Measurements from ENCODE around the gene RASL11B. TPM values are rescaled to one million over a fixed set of nuclear protein-coding genes. Genes with fewer than 3 reads are reported as not detected.

RASL11B gene
- total and polyA plus RNA-seq, 9 of the 15 experiments (the other 6 are each of a cell fraction or from before 2014, with no cell fraction given), result 0.24 to 1.5 (median 0.53) TPM

DNA sequence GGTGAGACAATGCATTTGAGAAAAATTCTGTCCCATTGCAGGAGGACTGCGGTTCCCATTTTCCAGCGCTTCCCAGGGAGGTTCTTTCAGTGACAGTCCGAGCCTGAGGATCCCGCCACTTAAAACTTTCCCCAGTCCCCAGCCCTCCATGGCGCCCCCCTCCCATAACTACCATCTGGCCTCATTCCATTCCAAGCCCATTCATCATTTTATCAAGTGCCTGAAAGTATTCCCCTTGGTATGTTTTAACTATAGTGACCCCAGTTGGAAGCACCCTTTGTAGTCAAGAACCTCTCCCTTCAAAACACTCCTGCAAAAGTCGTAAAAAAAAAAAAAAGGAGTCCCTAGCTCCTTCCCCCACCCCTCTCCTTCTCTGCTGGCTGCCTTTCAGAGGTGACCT is 1.2 kb downstream of the RASL11B start:
- H3K4me1 ChIP-seq (replicated peaks in 1 of 2; ENCODE audit: control insufficient read depth in 2 of 2, insufficient read depth in 2 of 2, low read length in 2 of 2), result peaks cover 6 to 16% of the 10 kb centered on the region in 2 experiments; a peak in 4 of 5 replicates
- DNase-seq (ENCODE audit: extremely low read depth in 1 of 4, low spot score in 3 of 4) (no peak), FAIRE-seq (no peak), ATAC-seq (no peak)
- no peaks in the 10 kb centered on the region for H3K9me1 ChIP-seq (ENCODE audit: control insufficient read depth, insufficient read depth, low read length)
- peaks cover 4 to 6% of the 10 kb centered on the region in 2 experiments; a peak in 4 of 5 replicates for H3K27me3 ChIP-seq (ENCODE audit: control insufficient read depth in 2 of 2, insufficient read depth in 2 of 2, low read length in 2 of 2)
- H3K4me2 ChIP-seq (ENCODE audit: insufficient read depth, low read length), result peak overlapping the region; percentile 74; the same call in 1 of the 2 replicates
- intact Hi-C loops (cut with micrococcal nuclease), result loop anchor here (5.0 kb wide), 1 partner anchor 151 kb away; no protein-coding TSS in a partner anchor
- H3K79me2 ChIP-seq (ENCODE audit: control insufficient read depth, insufficient read depth, low read length), result no peaks in the 10 kb centered on the region
- H3K27ac ChIP-seq (ENCODE audit: extremely low read depth, low read depth, low read length), result no peak overlapping the region
- POLR2A ChIA-PET, result no interaction called here
- H3K9ac ChIP-seq (ENCODE audit: insufficient read depth in 1 of 2, low read depth in 2 of 2, low read length in 2 of 2), result no peak overlapping the region
- CTCF ChIA-PET (ENCODE audit: low intra/inter-chr PET ratio), result no interaction called here
- H2AFZ ChIP-seq (ENCODE audit: low read depth, low read length), result no peak overlapping the region
- TF ChIP-seq NFIX (CRISPR knock-in tag; IDR thresholded peaks at IDR 0.05; ENCODE audit: low read depth) (no peak), FOXK1 (CRISPR knock-in tag; IDR thresholded peaks at IDR 0.05; ENCODE audit: borderline replicate concordance) (no peak), ZNF384 (IDR thresholded peaks at IDR 0.05; ENCODE audit: low read depth, low read length) (0 out of 2 replicates have a peak, but pooled peaks have one; percentile 12)
- WGBS (ENCODE audit: insufficient coverage, low coverage, missing lambda C conversion rate), result 86% methylated on average over 3 of the region's 6 CpGs
- H3K4me3 ChIP-seq, result no peak overlapping the region
- BruUV-seq (replicated peaks), result TSS peak; percentile 53
- H3K36me3 ChIP-seq (ENCODE audit: control insufficient read depth, insufficient read depth, low read length), result no peaks in the 10 kb centered on the region; the same call in 2 of the 3 replicates
- no peaks in the 10 kb centered on the region for H3K9me3 ChIP-seq (replicated peaks; ENCODE audit: control insufficient read depth, insufficient read depth, low read depth, low read length)
- H4K20me1 ChIP-seq (replicated peaks; ENCODE audit: control insufficient read depth, insufficient read depth, low read length), result no peaks in the 10 kb centered on the region
- in situ Hi-C loops (cut with MboI), result no loop called here

DNA sequence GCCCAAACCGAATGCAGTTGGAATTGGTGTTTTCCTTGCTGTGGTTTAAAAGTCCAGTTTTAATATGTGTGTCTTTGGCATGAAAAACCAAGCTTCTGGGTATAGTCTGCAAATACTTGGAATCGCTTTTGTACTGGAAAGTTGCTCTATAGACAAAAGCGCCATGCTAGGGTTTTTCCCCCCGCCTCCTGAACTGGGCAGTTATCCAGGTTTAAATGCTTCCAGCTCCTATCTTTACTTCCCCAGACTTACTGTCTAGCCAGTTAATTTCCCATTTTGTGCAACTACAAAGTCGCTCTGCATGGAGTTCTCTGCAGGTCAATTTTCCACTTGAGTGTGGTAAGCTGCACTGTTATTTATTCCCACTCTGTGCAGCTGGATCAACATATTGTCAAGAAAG is 2.7 kb downstream of the RASL11B start:
- no peak overlapping the region for H3K4me2 ChIP-seq (ENCODE audit: insufficient read depth, low read length)
- H3K4me1 ChIP-seq (replicated peaks in 1 of 2; ENCODE audit: control insufficient read depth in 2 of 2, insufficient read depth in 2 of 2, low read length in 2 of 2), result peaks cover 6 to 23% of the 10 kb centered on the region in 2 experiments; a peak in 4 of 5 replicates
- no peaks in the 10 kb centered on the region for H3K9me3 ChIP-seq (replicated peaks; ENCODE audit: control insufficient read depth, insufficient read depth, low read depth, low read length)
- H3K27ac ChIP-seq (ENCODE audit: extremely low read depth, low read depth, low read length), result no peak overlapping the region
- BruUV-seq (replicated peaks), result no TSS peak
- FAIRE-seq, result no peak
- 43% methylated on average over 4 of the region's 5 CpGs for WGBS (ENCODE audit: insufficient coverage, low coverage, missing lambda C conversion rate)
- no peak for ATAC-seq
- H2AFZ ChIP-seq (ENCODE audit: low read depth, low read length), result no peak overlapping the region
- H4K20me1 ChIP-seq (replicated peaks; ENCODE audit: control insufficient read depth, insufficient read depth, low read length), result no peaks in the 10 kb centered on the region
- in situ Hi-C loops (cut with MboI), result no loop called here
- H3K36me3 ChIP-seq (ENCODE audit: control insufficient read depth, insufficient read depth, low read length), result no peaks in the 10 kb centered on the region; the same call in 2 of the 3 replicates
- H3K27me3 ChIP-seq (ENCODE audit: control insufficient read depth in 2 of 2, insufficient read depth in 2 of 2, low read length in 2 of 2), result peaks cover 2 to 6% of the 10 kb centered on the region in 2 experiments; a peak in 3 of 5 replicates
- DNase-seq (ENCODE audit: extremely low read depth in 1 of 4, low spot score in 3 of 4), result no peak
- no peaks in the 10 kb centered on the region for H3K79me2 ChIP-seq (ENCODE audit: control insufficient read depth, insufficient read depth, low read length)
- intact Hi-C loops (cut with micrococcal nuclease), result loop anchor here (5.0 kb wide), 1 partner anchor 152 kb away; no protein-coding TSS in a partner anchor
- POLR2A ChIA-PET, result interaction anchor here (0.7 to 1.3 kb wide), 3 partner anchors 16 to 272 kb away, joined by 3 to 5 read pairs (median 3); no protein-coding TSS in a partner anchor
- H3K9ac ChIP-seq (ENCODE audit: insufficient read depth in 1 of 2, low read depth in 2 of 2, low read length in 2 of 2), result no peak overlapping the region
- CTCF ChIA-PET (ENCODE audit: low intra/inter-chr PET ratio), result no interaction called here
- TF ChIP-seq, protein P1, sequence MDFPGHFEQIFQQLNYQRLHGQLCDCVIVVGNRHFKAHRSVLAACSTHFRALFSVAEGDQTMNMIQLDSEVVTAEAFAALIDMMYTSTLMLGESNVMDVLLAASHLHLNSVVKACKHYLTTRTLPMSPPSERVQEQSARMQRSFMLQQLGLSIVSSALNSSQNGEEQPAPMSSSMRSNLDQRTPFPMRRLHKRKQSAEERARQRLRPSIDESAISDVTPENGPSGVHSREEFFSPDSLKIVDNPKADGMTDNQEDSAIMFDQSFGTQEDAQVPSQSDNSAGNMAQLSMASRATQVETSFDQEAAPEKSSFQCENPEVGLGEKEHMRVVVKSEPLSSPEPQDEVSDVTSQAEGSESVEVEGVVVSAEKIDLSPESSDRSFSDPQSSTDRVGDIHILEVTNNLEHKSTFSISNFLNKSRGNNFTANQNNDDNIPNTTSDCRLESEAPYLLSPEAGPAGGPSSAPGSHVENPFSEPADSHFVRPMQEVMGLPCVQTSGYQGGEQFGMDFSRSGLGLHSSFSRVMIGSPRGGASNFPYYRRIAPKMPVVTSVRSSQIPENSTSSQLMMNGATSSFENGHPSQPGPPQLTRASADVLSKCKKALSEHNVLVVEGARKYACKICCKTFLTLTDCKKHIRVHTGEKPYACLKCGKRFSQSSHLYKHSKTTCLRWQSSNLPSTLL (IDR thresholded peaks at IDR 0.05), result no peak
- TF ChIP-seq ZNF668 (CRISPR knock-in tag; IDR thresholded peaks at IDR 0.05) (no peak), SMARCA4 (IDR thresholded peaks at IDR 0.05) (no peak), SRSF7 (optimal IDR thresholded peaks at IDR 0.05; ENCODE audit: low read depth, low read length) (no peak), PHTF2 (CRISPR knock-in tag; IDR thresholded peaks at IDR 0.05) (no peak), SUPT5H (IDR thresholded peaks at IDR 0.05) (no peak), FIP1L1 (IDR thresholded peaks at IDR 0.05; ENCODE audit: low read depth, low read length, poor library complexity, severe bottlenecking) (no peak), TAF9B (IDR thresholded peaks at IDR 0.05; ENCODE audit: partially characterized antibody) (no peak), KAT2B (IDR thresholded peaks at IDR 0.05; ENCODE audit: low read depth, low read length) (no peak)
- TF ChIP-seq, protein P2, sequence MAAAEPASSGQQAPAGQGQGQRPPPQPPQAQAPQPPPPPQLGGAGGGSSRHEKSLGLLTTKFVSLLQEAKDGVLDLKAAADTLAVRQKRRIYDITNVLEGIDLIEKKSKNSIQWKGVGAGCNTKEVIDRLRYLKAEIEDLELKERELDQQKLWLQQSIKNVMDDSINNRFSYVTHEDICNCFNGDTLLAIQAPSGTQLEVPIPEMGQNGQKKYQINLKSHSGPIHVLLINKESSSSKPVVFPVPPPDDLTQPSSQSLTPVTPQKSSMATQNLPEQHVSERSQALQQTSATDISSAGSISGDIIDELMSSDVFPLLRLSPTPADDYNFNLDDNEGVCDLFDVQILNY (CRISPR knock-in tag; IDR thresholded peaks at IDR 0.05), result no peak
- H3K4me3 ChIP-seq, result no peak overlapping the region
- H3K9me1 ChIP-seq (ENCODE audit: control insufficient read depth, insufficient read depth, low read length), result no peaks in the 10 kb centered on the region

Measured in K562 (cell line).